Body of pancreas (tissue), 4 donors: Measurements from ENCODE around the gene UBAC1.

ENCODE experiments used
- CTCF ChIP-seq, 7 experiments: fragments of 450-650 bp in 4 of 7; fragments of 200-600 bp in 3 of 7; sonication (generic) in 3 of 7; IDR thresholded peaks; one replicate each; pipeline ENCODE4 v1.5.1; 2016 to 2019; ENCODE audit warnings: antibody characterized with exemption in 7 of 7
- POLR2A ChIP-seq, 3 donors: fragments of 450-650 bp; IDR thresholded peaks; one replicate each; pipeline ENCODE4 v1.6.1; 2016; ENCODE audit warnings: antibody characterized with exemption in 3 of 3, mild to moderate bottlenecking in 2 of 3

- no peak for TF ChIP-seq POLR2A (IDR thresholded peaks at IDR 0.05)
- no peak for TF ChIP-seq CTCF (IDR thresholded peaks at IDR 0.05)
These were observed 33.8 kb downstream of the UBAC1 start for GRCh38 chr9:135927195-135928013.
